ENCODE results near the gene RASSF1. TPM values are rescaled to one million over a fixed set of nuclear protein-coding genes. Genes with fewer than 3 reads are reported as not detected.

The RASSF1 gene
- polyA plus RNA-seq, 1 donor from 2014 or later = 51.4 TPM

DNA sequence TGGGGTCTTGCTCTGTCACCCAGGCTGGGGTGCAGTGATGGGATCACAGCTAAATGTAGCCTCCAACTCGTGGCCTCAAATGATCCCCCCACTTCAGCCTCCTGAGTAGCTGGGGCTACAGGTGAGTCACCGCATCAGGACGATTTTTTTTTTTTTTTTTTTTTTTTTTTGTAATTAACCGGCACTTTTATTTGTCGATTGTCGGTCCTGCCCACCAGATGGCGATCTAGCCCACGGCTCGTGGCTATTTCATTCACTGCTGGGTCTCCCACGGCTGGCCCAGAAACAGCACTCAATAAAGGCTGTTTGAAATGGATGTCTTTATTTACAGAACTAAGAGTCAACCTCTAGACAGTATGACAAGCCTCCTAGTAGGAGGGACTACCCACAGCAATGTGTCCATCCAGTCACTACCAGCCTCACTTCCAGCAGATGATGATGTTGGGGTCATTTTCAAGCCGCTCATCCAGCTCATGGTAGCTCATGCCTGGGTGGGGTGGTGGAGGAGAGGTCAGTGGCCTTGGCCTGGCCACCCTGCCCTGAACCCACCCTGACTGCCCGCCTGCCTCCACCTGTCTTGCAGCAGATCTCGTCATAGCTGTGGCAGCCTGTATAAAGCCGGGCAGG is 6.7 kb upstream of the RASSF1 start:
- Histone ChIP-seq H2AFZ (ENCODE audit: low read depth, low read length) (no peak overlapping the region), H3K4me2 (ENCODE audit: low read length) (no peak overlapping the region), H3K27ac (ENCODE audit: low read length) (no peak overlapping the region), H3F3A (ENCODE audit: insufficient read depth, low read length, poor library complexity, severe bottlenecking) (no peaks in the 10 kb centered on the region), H3K4me3 (ENCODE audit: low read length) (no peak overlapping the region), H3K9ac (ENCODE audit: low read length) (peak overlapping the region; percentile 19), H3K79me2 (replicated peaks; ENCODE audit: insufficient read depth, low read length) (peaks cover 7% of the 10 kb centered on the region), H3K9me2 (ENCODE audit: insufficient read depth, low read length) (no peaks in the 10 kb centered on the region), H4K20me1 (ENCODE audit: insufficient read depth) (no peaks in the 10 kb centered on the region), H3K9me3 (ENCODE audit: low read length) (no peaks in the 10 kb centered on the region), H3K27me3 (ENCODE audit: insufficient read depth, low read depth, low read length) (peaks cover 16% of the 10 kb centered on the region), H3K36me3 (ENCODE audit: insufficient read depth, low read length) (no peaks in the 10 kb centered on the region)
- TF ChIP-seq POLR2AphosphoS5 (IDR thresholded peaks at IDR 0.05) = no peak
- TF ChIP-seq TAF1 (IDR thresholded peaks at IDR 0.05; ENCODE audit: low read depth) = no peak
- TF ChIP-seq, protein P1, sequence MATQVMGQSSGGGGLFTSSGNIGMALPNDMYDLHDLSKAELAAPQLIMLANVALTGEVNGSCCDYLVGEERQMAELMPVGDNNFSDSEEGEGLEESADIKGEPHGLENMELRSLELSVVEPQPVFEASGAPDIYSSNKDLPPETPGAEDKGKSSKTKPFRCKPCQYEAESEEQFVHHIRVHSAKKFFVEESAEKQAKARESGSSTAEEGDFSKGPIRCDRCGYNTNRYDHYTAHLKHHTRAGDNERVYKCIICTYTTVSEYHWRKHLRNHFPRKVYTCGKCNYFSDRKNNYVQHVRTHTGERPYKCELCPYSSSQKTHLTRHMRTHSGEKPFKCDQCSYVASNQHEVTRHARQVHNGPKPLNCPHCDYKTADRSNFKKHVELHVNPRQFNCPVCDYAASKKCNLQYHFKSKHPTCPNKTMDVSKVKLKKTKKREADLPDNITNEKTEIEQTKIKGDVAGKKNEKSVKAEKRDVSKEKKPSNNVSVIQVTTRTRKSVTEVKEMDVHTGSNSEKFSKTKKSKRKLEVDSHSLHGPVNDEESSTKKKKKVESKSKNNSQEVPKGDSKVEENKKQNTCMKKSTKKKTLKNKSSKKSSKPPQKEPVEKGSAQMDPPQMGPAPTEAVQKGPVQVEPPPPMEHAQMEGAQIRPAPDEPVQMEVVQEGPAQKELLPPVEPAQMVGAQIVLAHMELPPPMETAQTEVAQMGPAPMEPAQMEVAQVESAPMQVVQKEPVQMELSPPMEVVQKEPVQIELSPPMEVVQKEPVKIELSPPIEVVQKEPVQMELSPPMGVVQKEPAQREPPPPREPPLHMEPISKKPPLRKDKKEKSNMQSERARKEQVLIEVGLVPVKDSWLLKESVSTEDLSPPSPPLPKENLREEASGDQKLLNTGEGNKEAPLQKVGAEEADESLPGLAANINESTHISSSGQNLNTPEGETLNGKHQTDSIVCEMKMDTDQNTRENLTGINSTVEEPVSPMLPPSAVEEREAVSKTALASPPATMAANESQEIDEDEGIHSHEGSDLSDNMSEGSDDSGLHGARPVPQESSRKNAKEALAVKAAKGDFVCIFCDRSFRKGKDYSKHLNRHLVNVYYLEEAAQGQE (IDR thresholded peaks at IDR 0.05; ENCODE audit: borderline replicate concordance) = no peak
- TF ChIP-seq, protein P2, sequence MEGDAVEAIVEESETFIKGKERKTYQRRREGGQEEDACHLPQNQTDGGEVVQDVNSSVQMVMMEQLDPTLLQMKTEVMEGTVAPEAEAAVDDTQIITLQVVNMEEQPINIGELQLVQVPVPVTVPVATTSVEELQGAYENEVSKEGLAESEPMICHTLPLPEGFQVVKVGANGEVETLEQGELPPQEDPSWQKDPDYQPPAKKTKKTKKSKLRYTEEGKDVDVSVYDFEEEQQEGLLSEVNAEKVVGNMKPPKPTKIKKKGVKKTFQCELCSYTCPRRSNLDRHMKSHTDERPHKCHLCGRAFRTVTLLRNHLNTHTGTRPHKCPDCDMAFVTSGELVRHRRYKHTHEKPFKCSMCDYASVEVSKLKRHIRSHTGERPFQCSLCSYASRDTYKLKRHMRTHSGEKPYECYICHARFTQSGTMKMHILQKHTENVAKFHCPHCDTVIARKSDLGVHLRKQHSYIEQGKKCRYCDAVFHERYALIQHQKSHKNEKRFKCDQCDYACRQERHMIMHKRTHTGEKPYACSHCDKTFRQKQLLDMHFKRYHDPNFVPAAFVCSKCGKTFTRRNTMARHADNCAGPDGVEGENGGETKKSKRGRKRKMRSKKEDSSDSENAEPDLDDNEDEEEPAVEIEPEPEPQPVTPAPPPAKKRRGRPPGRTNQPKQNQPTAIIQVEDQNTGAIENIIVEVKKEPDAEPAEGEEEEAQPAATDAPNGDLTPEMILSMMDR (IDR thresholded peaks at IDR 0.05; ENCODE audit: poor library complexity, severe bottlenecking) = peak; percentile 80
- peak; percentile 84 for TF ChIP-seq RAD21 (conservative IDR thresholded peaks at IDR 0.05)
- TF ChIP-seq MXI1 (conservative IDR thresholded peaks at IDR 0.05; ENCODE audit: poor library complexity, severe bottlenecking) = peak; percentile 30
- peak; percentile 90 for TF ChIP-seq SMC3 (conservative IDR thresholded peaks at IDR 0.05; ENCODE audit: poor library complexity)

GRCh38 chr3:50345586-50346234 is 5.1 kb upstream of the RASSF1 start, which contains the start of gene ZMYND10:
ZMYND10 (minus strand) TSS chr3:50345732; CDS start chr3:50345579, 153 bp downstream.
- Histone ChIP-seq H3K79me2 (replicated peaks; ENCODE audit: insufficient read depth, low read length) (peaks cover 7% of the 10 kb centered on the region), H2AFZ (ENCODE audit: low read depth, low read length) (no peak within 1 kb of the TSS), H3K9me2 (ENCODE audit: insufficient read depth, low read length) (no peaks in the 10 kb centered on the region), H3K27me3 (ENCODE audit: insufficient read depth, low read depth, low read length) (peaks cover 31% of the 10 kb centered on the region), H3K9me3 (ENCODE audit: low read length) (no peaks in the 10 kb centered on the region), H3F3A (ENCODE audit: insufficient read depth, low read length, poor library complexity, severe bottlenecking) (no peaks in the 10 kb centered on the region), H3K4me2 (ENCODE audit: low read length) (no peak within 1 kb of the TSS), H3K9ac (ENCODE audit: low read length) (peak within 1 kb of the TSS; percentile 5), H3K27ac (ENCODE audit: low read length) (no peak within 1 kb of the TSS), H3K4me3 (ENCODE audit: low read length) (peak within 1 kb of the TSS; percentile 54), H3K36me3 (ENCODE audit: insufficient read depth, low read length) (no peaks in the 10 kb centered on the region), H4K20me1 (ENCODE audit: insufficient read depth) (no peaks in the 10 kb centered on the region)
- TF ChIP-seq TAF1 (IDR thresholded peaks at IDR 0.05; ENCODE audit: low read depth) (no peak), SMC3 (conservative IDR thresholded peaks at IDR 0.05; ENCODE audit: poor library complexity) (no peak)

- Histone ChIP-seq H3K9ac (ENCODE audit: low read length) (peak overlapping the region; percentile 5), H2AFZ (ENCODE audit: low read depth, low read length) (no peak overlapping the region), H3K27ac (ENCODE audit: low read length) (no peak overlapping the region), H3K9me3 (ENCODE audit: low read length) (no peaks in the 10 kb centered on the region), H3K9me2 (ENCODE audit: insufficient read depth, low read length) (no peaks in the 10 kb centered on the region), H3K79me2 (replicated peaks; ENCODE audit: insufficient read depth, low read length) (peaks cover 6% of the 10 kb centered on the region), H3K4me2 (ENCODE audit: low read length) (no peak overlapping the region), H3F3A (ENCODE audit: insufficient read depth, low read length, poor library complexity, severe bottlenecking) (no peaks in the 10 kb centered on the region), H3K4me3 (ENCODE audit: low read length) (peak overlapping the region; percentile 54), H3K36me3 (ENCODE audit: insufficient read depth, low read length) (no peaks in the 10 kb centered on the region), H3K27me3 (ENCODE audit: insufficient read depth, low read depth, low read length) (peaks cover 38% of the 10 kb centered on the region), H4K20me1 (ENCODE audit: insufficient read depth) (no peaks in the 10 kb centered on the region)
- TF ChIP-seq, protein P2 (IDR thresholded peaks at IDR 0.05; ENCODE audit: poor library complexity, severe bottlenecking) = no peak
- TF ChIP-seq TAF1 (IDR thresholded peaks at IDR 0.05; ENCODE audit: low read depth) = no peak
- TF ChIP-seq EP300 (conservative IDR thresholded peaks at IDR 0.05; ENCODE audit: poor library complexity, severe bottlenecking) = no peak
- TF ChIP-seq MXI1 (conservative IDR thresholded peaks at IDR 0.05; ENCODE audit: poor library complexity, severe bottlenecking) = no peak
- TF ChIP-seq POLR2AphosphoS5 (IDR thresholded peaks at IDR 0.05) = no peak
- TF ChIP-seq, protein P1 (IDR thresholded peaks at IDR 0.05; ENCODE audit: borderline replicate concordance) = no peak
Observed at GRCh38 chr3:50345008-50345407, 4.4 kb upstream of the RASSF1 start.
